WERI-Rb-1 (cell line): ENCODE results near the gene RASA3.

Experiments used
- DNase-seq: peaks from one replicate; pipeline ENCODE4 v3.0.0-alpha.2; 2020
- H3K27ac ChIP-seq: fragments of 250-450 bp; sonication (Bioruptor Pico); 2 replicates; pipeline ENCODE4 v1.5.1; 2020; ENCODE audit warnings: mild to moderate bottlenecking, moderate library complexity
- H3K27me3 ChIP-seq: fragments of 250-450 bp; sonication (Bioruptor Pico); 2 replicates; pipeline ENCODE4 v1.5.1; 2021; ENCODE audit warnings: mild to moderate bottlenecking, low read depth, moderate library complexity; ENCODE audit not compliant: insufficient read depth, severe bottlenecking
- H3K36me3 ChIP-seq: fragments of 250-450 bp; sonication (Bioruptor Pico); 2 replicates; pipeline ENCODE4 v1.5.1; 2020; ENCODE audit warnings: mild to moderate bottlenecking, moderate library complexity
- H3K4me3 ChIP-seq: 2 replicates; pipeline ENCODE4 v1.5.1; 2011; ENCODE audit warnings: low read depth, mild to moderate bottlenecking, control low read depth, low read length
- H3K9me3 ChIP-seq: fragments of 250-450 bp; sonication (Bioruptor Pico); 2 replicates; pipeline ENCODE4 v1.5.1; 2021; ENCODE audit warnings: mild to moderate bottlenecking, moderate library complexity; ENCODE audit not compliant: severe bottlenecking
- CTCF ChIP-seq: IDR thresholded peaks from 2 replicates; pipeline ENCODE4 v1.5.1; 2011; ENCODE audit warnings: low read depth, mild to moderate bottlenecking, control low read depth, inconsistent platforms, low read length

Gene RASA3

GRCh38 chr13:113945857-113946408 is 186.5 kb downstream of the RASA3 start:
- no peak for TF ChIP-seq CTCF
- no peaks in the 10 kb centered on the region for H3K27me3 ChIP-seq
- H3K27ac ChIP-seq, result no peak overlapping the region; the same call in 1 of the 2 replicates

GRCh38 chr13:113943821-113944565 is 188.4 kb downstream of the RASA3 start:
- no peak overlapping the region for H3K27ac ChIP-seq
- no peaks in the 10 kb centered on the region for H3K27me3 ChIP-seq
- DNase-seq, result no peak
- H3K36me3 ChIP-seq, result no peaks in the 10 kb centered on the region
- H3K9me3 ChIP-seq, result peaks cover 4% of the 10 kb centered on the region
- no peak for TF ChIP-seq CTCF
- no peak overlapping the region for H3K4me3 ChIP-seq

More at GRCh38 chr13:113945857-113946408, 186.5 kb downstream of the RASA3 start:
- Histone ChIP-seq H3K36me3 (no peaks in the 10 kb centered on the region), H3K4me3 (no peak overlapping the region), H3K9me3 (peaks cover 4% of the 10 kb centered on the region)
- DNase-seq, result no peak

GRCh38 chr13:113942591-113943103 is 189.8 kb downstream of the RASA3 start:
- Histone ChIP-seq H3K27me3 (no peaks in the 10 kb centered on the region), H3K36me3 (no peaks in the 10 kb centered on the region), H3K4me3 (no peak overlapping the region), H3K27ac (no peak overlapping the region), H3K9me3 (peaks cover 4% of the 10 kb centered on the region)
- no peak for TF ChIP-seq CTCF
- DNase-seq, result no peak

GRCh38 chr13:113941571-113942191 is 190.7 kb downstream of the RASA3 start:
- peak; percentile 49 for DNase-seq
- no peak for TF ChIP-seq CTCF
- peak overlapping the region; percentile 34; the same call in 1 of the 2 replicates for H3K27ac ChIP-seq
- peaks cover 4% of the 10 kb centered on the region for H3K9me3 ChIP-seq
- no peaks in the 10 kb centered on the region for H3K36me3 ChIP-seq
- H3K4me3 ChIP-seq, result no peak overlapping the region
- H3K27me3 ChIP-seq, result no peaks in the 10 kb centered on the region

- Histone ChIP-seq H3K9me3 (peaks cover 4% of the 10 kb centered on the region), H3K27ac (no peak overlapping the region), H3K36me3 (no peaks in the 10 kb centered on the region), H3K4me3 (no peak overlapping the region), H3K27me3 (no peaks in the 10 kb centered on the region)
- DNase-seq, result no peak
- TF ChIP-seq CTCF, result no peak
Measured at GRCh38 chr13:113939944-113940297, 192.5 kb downstream of the RASA3 start.
